HG03139 (cell line): ENCODE results near the gene CAMTA1.
"Not testable (repeated sequence)": the region's sequence is repeated elsewhere in the genome, so short reads cannot be mapped to it uniquely, and the experiment has no call there.

Experiments used
- ATAC-seq: cut with Tn5 transposase; IDR thresholded peaks from one replicate; pipeline ENCODE4 v1.9.1; 2021; ENCODE audit not compliant: unreplicated experiment

The CAMTA1 gene

DNA sequence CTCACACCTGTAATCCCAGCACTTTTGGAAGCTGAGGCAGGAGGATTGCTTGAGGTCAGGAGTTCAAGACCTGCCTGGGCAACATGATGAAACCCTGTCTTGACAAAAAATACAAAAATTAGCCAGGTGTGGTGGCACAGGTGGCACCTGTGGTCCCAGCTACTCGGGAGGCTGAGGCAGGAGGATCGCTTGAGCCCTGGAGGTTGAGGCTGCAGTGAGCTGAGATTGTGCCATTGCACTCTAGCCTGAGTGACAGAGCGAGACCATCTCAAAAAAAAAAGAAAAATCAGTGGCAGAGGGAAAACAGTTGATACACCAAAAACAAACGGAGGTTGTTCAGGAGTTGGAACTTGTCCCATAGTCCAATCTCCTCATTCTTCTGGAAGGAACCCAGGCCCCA is 904.1 kb downstream of the CAMTA1 start:
- not testable (repeated sequence) for ATAC-seq

DNA sequence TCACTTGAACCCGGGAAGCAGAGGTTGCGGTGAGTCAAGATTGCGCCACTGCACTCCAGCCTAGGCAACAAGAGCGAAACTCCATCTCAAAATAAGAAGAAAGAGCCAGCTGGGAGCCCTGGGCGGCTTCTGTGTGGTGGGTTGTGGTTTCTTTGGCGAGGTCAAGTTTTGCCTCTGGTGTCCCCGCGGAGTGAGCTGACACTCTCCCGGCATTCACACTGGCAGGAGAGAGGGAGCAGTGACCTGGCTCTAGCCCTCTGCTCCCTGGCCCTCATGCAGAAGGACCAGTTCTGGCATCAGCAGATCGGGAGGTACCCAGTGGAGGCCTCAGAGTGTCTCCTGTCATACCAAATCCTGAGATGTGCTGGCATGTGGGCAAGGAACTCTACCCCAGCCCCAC is 904.8 kb downstream of the CAMTA1 start:
- ATAC-seq = no peak

DNA sequence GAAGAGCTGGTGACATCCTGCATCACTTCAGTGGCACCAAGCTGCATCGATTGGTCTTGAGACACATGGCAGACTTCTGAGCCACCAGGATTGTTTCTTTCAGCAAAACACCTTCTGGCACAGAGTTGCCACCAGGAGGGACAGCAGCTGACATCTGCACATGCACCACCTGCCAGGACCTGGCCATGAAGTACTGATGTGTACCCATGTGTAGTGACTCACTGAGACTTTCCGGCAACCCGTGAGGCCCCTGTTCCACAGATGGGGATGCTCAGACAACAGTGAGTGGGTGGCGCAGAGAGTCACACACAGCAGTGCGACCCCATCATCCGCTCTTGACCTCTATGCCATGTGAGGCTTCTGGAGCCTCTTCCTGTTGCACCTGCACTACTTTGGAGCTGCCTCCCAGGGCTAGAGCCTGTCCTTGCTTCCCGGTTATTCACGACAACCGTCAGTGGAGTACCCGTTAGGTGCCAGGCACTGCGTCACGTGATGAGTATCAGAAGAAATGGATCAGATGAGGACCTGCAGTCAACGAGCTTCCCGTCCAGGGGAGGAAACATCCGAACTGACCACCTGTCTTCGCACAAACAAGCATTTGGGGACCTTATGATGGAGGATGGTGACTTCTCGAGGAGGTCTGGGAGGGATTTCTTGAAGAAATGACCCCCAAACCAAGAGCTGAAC is 905.4 kb downstream of the CAMTA1 start:
- ATAC-seq = no peak

DNA sequence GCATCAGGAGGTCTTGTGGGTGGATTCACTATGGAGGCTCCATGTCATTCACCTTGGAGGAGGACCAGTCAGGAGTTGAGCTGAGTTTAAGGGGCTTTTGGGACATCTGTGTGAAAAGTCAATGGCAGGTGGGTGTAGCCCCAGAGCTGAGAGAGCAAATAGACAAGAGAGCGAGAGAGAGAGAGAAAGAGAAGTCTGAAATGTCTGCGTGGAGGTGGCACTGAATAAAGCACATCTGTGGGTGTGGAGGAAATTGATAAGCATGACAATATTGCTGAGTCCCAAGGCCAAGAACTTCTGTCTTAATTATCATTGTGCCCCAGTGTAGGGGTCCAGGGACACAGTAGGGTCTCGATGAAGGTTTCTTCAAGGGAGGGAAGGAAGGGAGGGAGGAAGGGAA is 906.3 kb downstream of the CAMTA1 start:
- ATAC-seq = no peak

GRCh38 chr1:7692005-7692404 is 906.8 kb downstream of the CAMTA1 start:
- no peak for ATAC-seq

- ATAC-seq = not testable (repeated sequence)
These were observed 907.8 kb downstream of the CAMTA1 start for GRCh38 chr1:7693037-7693436.

DNA sequence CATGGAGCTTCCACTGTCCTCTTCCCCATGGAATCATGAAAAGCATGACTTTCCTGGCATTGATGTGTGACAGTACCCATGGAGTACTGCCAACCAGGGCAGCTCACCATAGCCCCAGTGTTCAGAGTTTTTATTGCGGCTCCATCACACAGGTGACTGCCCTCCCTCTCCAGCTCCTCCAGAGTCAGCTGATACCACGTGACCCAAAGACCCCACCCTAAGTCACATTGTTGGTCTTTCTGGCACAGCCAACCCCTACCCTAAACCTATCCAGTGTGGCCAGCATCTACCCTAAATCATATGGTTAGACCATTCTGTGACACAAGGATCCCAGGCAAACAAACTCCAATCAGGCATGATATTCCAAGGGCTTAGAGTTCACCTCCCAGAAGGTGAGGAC is 908.4 kb downstream of the CAMTA1 start:
- ATAC-seq = no peak

DNA sequence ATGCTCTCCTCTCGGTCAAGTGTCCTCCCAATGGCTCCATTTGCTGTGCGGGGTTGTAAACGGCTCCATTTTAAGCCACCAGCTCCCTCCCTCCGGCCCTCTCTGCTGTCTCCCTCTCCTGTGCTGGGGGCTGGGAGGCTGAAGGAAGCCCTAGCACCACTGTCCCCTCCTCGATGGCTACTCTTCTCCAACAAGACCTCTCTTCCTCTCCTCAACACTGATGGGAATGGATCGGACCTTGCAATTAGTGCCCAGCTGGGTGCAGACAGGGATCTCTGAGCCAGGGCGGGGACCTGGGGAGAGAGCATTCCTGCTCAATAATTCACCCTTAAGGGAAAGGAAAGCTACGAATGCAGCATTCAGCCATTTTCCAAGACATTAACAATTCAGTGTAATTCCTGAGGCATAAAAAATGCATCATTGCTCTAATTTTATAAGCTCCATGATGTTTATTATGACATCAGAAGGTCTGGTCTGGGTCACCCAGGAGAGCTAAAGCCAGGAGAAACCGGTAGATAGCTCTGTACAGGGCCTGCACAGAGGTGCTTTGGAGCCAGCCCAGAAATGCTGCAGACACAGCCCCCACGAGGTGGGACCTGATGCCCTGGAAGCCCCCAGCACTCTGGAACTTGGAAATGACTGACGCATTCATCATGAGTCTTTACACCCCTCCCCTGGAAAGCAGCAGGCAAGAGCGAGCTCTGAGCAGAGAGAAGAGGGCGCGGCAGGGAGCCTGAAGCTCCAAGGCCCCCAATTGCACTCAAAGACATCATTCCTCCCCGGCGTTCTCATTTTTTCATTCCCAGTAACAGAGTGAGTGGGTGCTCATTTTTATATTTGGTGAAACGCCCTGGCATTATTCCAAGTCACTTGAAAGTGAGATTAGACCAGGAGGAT is 909.6 kb downstream of the CAMTA1 start:
- ATAC-seq = no peak

- ATAC-seq = no peak
These were observed 910.4 kb downstream of the CAMTA1 start for GRCh38 chr1:7695497-7696117.

DNA sequence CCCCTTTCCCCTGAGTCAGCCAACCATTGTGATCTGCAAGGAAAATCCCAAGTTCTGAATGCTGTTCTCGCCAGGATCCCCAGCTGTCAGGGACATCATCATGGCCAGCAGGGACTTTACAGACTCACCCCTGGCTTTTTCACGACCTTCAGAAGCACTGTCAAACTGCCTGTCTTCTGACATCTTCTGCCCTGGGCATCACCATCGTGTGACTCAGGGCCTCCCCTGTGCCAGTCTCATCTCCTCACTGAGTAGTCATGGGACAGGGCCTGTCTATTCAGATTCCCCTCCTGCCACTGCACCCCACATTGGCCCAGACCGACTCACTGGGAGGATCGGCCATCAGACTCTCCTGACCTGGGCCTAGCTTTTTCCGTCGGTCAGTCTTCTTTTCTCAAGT is 913.4 kb downstream of the CAMTA1 start:
- ATAC-seq = no peak

DNA sequence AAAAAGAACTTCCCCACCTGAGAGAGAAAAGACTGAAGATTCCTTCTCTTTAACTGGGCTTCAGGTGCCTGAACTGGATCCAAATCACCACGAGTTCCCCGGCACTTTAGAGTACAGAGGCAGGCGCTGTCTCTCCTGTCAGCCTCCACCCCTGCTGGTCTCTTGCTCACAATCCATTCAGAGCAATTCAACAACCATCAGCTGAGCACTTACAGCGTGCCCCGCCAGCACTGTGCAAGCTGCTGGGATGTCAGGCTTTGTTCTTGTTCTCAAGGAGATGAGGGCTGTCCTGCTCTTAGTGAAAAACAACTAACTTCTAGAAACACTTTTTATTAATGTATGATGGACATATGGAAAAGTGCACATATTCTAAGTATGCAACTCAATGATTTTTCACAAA is 917.1 kb downstream of the CAMTA1 start:
- no peak for ATAC-seq

- no peak for ATAC-seq
These were observed 918.3 kb downstream of the CAMTA1 start for GRCh38 chr1:7703321-7704213.

DNA sequence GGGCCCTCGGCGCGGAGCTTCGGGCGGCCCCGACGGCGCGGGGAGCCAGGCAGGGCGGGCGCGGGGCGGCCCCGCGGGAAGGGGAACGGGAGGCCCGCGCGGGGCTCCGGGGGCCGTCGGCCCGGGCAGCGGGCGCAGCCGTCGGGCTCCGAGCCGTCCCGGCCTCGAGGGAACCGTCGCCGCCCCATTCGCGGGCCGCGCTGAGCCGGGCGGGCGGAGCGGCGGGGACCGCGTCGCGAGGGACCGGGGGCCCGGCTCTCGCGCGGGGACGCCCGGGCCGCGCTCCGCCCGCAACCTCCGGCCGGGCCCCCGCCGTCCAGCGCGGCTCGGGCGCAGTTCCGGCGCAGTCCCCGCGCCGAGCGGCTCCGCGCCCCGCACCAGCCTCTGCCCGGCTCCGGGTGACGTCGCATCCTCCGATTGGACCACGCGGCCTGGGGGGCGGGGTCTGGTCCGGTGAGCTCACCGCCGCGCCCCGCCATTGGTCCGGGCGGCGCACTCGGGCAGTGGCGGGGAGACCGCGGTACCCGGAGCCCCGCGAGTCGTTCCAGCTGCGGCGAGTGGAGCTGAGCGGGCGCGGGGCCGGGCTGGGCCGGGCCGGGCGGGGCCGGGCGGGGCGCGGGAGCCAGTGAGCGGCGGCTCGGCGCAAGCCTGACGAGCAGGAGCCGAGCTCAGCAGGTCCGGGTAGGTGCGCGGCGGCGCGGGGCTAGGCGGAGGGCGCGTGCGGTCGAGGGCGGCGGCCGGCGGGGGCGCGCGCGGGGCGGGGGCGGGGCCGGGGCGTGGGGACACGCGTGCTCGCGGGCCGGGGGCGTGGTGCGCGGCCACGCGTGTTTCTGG is 919.2 kb downstream of the CAMTA1 start:
- ATAC-seq = peak; percentile 95

GRCh38 chr1:7705048-7705907 is 920.0 kb downstream of the CAMTA1 start:
- no peak for ATAC-seq

DNA sequence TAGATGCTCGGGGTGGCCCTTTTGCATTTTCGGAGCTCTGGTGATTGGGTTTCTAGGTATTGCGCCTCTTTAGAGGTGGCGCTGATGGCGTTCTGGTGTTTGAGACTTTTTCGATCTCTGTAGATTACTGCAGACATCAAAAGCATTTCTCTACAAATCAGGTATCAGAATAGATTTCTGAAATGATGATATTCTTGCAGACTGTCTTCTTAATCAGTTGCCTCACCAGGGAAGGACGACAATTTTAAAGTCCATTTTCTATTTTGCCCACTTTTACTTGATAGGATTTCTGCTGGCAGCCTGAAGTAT is 920.6 kb downstream of the CAMTA1 start:
- ATAC-seq = no peak

- ATAC-seq = no peak
These were observed 922.3 kb downstream of the CAMTA1 start for GRCh38 chr1:7707527-7707926.

- ATAC-seq = not testable (repeated sequence)
These were observed 922.8 kb downstream of the CAMTA1 start for GRCh38 chr1:7708065-7708464.

- no peak for ATAC-seq
These were observed 925.6 kb downstream of the CAMTA1 start for GRCh38 chr1:7710859-7711258.

DNA sequence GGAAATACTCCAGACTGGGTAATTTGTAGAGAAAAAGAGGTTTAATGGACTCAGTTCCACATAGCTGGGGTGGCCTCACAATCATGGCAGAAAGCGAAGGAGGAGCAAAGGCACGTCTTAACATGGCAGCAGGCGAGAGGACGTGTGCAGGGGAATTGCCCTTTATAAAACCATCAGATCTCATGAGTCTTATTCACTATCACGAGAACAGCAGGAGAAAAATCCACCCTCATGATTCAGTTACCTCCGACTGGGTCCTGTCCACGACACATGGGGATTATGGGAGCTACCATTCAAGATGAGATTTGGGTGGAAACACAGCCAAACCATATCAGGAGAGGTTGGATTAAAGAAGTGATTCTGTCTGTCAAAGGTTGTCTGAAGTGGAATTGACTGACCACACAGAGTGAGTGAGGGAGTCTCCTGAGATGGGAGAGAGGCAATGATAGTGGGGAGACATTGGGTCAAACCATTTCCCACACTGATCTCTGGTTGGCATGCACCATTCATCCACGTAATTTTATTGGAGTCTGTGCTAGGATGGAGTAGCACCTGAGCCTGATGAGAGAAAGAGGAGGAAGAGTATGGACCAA is 927.6 kb downstream of the CAMTA1 start:
- no peak for ATAC-seq
